Loucy (cell line): ENCODE measurements around the gene BOLA2B.
"Not testable (repeated sequence)": the region's sequence is repeated elsewhere in the genome, so short reads cannot be mapped to it uniquely, and the experiment has no call there.

Source experiments
- H2AFZ ChIP-seq: fragments of 200-600 bp; sonication (generic); 2 replicates; pipeline ENCODE4 v1.6.0; 2016; ENCODE audit warnings: antibody characterized with exemption, mild to moderate bottlenecking, low read length, moderate library complexity
- H3F3A ChIP-seq: fragments of 200-600 bp; 2 replicates; pipeline ENCODE4 v1.6.0; 2016; ENCODE audit warnings: antibody characterized with exemption, low read depth, mild to moderate bottlenecking
- H3K27me3 ChIP-seq: fragments of 200-600 bp; sonication (generic); 2 replicates; pipeline ENCODE4 v1.6.1; 2014; ENCODE audit warnings: low read length, mild to moderate bottlenecking; ENCODE audit not compliant: insufficient read depth, poor library complexity, severe bottlenecking
- H3K36me3 ChIP-seq: fragments of 200-600 bp; sonication (generic); 2 replicates; pipeline ENCODE4 v1.6.1; 2016; ENCODE audit warnings: low read length; ENCODE audit not compliant: insufficient read depth
- H3K4me1 ChIP-seq: fragments of 200-600 bp; sonication (generic); 2 replicates; pipeline ENCODE4 v1.5.1; 2014; ENCODE audit warnings: low read length, mild to moderate bottlenecking; ENCODE audit not compliant: insufficient read depth, poor library complexity, severe bottlenecking
- H3K4me2 ChIP-seq: fragments of 200-600 bp; sonication (generic); 2 replicates; pipeline ENCODE4 v1.6.0; 2014; ENCODE audit warnings: antibody characterized with exemption, low read length, low read depth, mild to moderate bottlenecking; ENCODE audit not compliant: poor library complexity, severe bottlenecking
- H3K4me3 ChIP-seq: fragments of 200-600 bp; sonication (generic); 2 replicates; pipeline ENCODE4 v1.5.1; 2014; ENCODE audit warnings: low read length, mild to moderate bottlenecking, mixed read lengths; ENCODE audit not compliant: poor library complexity, severe bottlenecking
- H3K79me2 ChIP-seq: fragments of 200-600 bp; sonication (generic); 2 replicates; pipeline ENCODE4 v1.6.1; 2014; ENCODE audit warnings: low read length; ENCODE audit not compliant: insufficient read depth
- H3K9ac ChIP-seq: fragments of 200-600 bp; sonication (generic); 2 replicates; pipeline ENCODE4 v1.6.0; 2014; ENCODE audit warnings: mild to moderate bottlenecking, low read depth, low read length, moderate library complexity; ENCODE audit not compliant: poor library complexity, severe bottlenecking
- H3K9me2 ChIP-seq: fragments of 200-600 bp; sonication (generic); replicated peaks from 2 replicates; pipeline ENCODE4 v1.6.1; 2016; ENCODE audit warnings: low read depth, low read length, mixed read lengths
- H3K9me3 ChIP-seq: fragments of 200-600 bp; sonication (generic); 2 replicates; pipeline ENCODE4 v1.6.1; 2014; ENCODE audit warnings: mild to moderate bottlenecking, antibody characterized with exemption, low read length, low read depth; ENCODE audit not compliant: insufficient read depth
- H4K20me1 ChIP-seq: fragments of 200-600 bp; sonication (generic); 2 replicates; pipeline ENCODE4 v1.6.0; 2014; ENCODE audit warnings: antibody characterized with exemption, low read length, mild to moderate bottlenecking; ENCODE audit not compliant: insufficient read depth, poor library complexity, severe bottlenecking

Gene BOLA2B

GRCh38 chr16:30193615-30194014 lies at the start of gene BOLA2B, which contains the start of gene SLX1A:
BOLA2B (minus strand) TSS chr16:30193666; CDS start chr16:30193595, 71 bp downstream.
SLX1A (plus strand) TSS chr16:30193875; CDS start chr16:30194085, 210 bp downstream.
- H3K9me2 ChIP-seq, H3K4me1 ChIP-seq, H3F3A ChIP-seq, H3K9ac ChIP-seq, H4K20me1 ChIP-seq, H3K27me3 ChIP-seq, H3K9me3 ChIP-seq, H3K36me3 ChIP-seq, H3K4me2 ChIP-seq, H2AFZ ChIP-seq, H3K79me2 ChIP-seq: not testable (repeated sequence)
- H3K4me3 ChIP-seq = peak within 1 kb of the TSS; percentile 65

GRCh38 chr16:30217082-30217481 lies 23.6 kb upstream of the BOLA2B start:
- not testable (repeated sequence) for H3K36me3 ChIP-seq, H3K9ac ChIP-seq, H3K27me3 ChIP-seq, H3K4me1 ChIP-seq, H3K9me2 ChIP-seq, H2AFZ ChIP-seq, H3K9me3 ChIP-seq, H3K79me2 ChIP-seq, H4K20me1 ChIP-seq, H3K4me2 ChIP-seq, H3K4me3 ChIP-seq, H3F3A ChIP-seq

- not testable (repeated sequence) for H3F3A ChIP-seq, H3K9me3 ChIP-seq, H2AFZ ChIP-seq, H3K36me3 ChIP-seq, H3K4me3 ChIP-seq, H3K9me2 ChIP-seq, H3K79me2 ChIP-seq, H3K27me3 ChIP-seq, H3K4me2 ChIP-seq, H4K20me1 ChIP-seq, H3K9ac ChIP-seq, H3K4me1 ChIP-seq
Observed at GRCh38 chr16:30211414-30211813, 17.9 kb upstream of the BOLA2B start.

DNA sequence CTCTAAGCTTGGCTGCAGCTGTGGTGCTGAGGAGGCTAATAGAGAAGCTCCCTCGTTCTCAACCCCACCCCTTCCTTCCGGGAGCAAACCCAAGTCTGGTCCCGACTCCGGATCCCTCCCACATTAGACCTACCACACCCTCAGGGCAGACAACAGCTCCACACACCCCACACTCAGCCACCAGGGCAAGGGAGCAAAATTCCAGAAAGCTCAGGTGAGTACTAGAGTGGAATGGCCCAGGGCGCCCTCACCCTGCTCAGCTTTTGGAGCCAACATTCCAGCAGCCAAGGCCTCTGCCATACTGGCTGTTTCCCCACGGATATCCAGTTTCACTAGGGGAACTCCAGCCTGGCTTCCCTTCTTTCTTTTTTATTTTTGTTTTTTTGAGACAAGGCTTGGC lies 15.6 kb upstream of the BOLA2B start:
- H3K9me2 ChIP-seq, H2AFZ ChIP-seq, H3K79me2 ChIP-seq, H3K4me3 ChIP-seq, H3F3A ChIP-seq, H3K4me2 ChIP-seq, H3K9me3 ChIP-seq, H3K27me3 ChIP-seq, H3K4me1 ChIP-seq, H3K36me3 ChIP-seq, H3K9ac ChIP-seq, H4K20me1 ChIP-seq: not testable (repeated sequence)

GRCh38 chr16:30207063-30207704 lies 13.7 kb upstream of the BOLA2B start:
- not testable (repeated sequence) for H3K9me2 ChIP-seq, H3K4me1 ChIP-seq, H3K9me3 ChIP-seq, H3K4me3 ChIP-seq, H3K4me2 ChIP-seq, H3K9ac ChIP-seq, H3K79me2 ChIP-seq, H2AFZ ChIP-seq, H3F3A ChIP-seq, H3K27me3 ChIP-seq, H3K36me3 ChIP-seq, H4K20me1 ChIP-seq

DNA sequence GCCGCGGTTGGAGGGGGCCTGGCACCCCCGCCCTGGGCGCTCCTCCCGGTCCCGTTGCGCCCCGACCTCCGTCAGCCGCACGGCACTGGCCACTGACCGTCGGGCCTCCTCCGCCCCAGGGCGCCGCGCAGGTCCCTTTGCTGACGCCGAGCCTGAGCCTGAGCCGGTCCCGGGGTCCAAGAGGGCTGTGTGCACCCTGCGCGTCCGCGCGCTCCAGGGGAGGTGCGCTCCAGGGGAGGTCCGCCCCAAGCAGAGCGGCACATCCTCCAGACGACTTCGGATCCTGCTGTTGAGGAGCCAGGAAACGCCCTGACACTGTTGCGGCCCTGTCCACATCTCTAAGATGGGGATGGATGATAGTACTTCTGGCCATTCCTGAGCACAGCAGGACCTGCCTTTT lies 12.8 kb upstream of the BOLA2B start:
- H3K27me3 ChIP-seq, H3K9me3 ChIP-seq, H3K4me1 ChIP-seq, H3F3A ChIP-seq, H3K79me2 ChIP-seq, H4K20me1 ChIP-seq, H2AFZ ChIP-seq, H3K9ac ChIP-seq, H3K9me2 ChIP-seq, H3K36me3 ChIP-seq, H3K4me3 ChIP-seq, H3K4me2 ChIP-seq: not testable (repeated sequence)

- H3K4me2 ChIP-seq, H3K9me3 ChIP-seq, H3K4me1 ChIP-seq, H3K27me3 ChIP-seq, H3K79me2 ChIP-seq, H3F3A ChIP-seq, H2AFZ ChIP-seq, H3K9me2 ChIP-seq, H3K4me3 ChIP-seq, H4K20me1 ChIP-seq, H3K36me3 ChIP-seq, H3K9ac ChIP-seq: not testable (repeated sequence)
Observed at GRCh38 chr16:30205541-30206236, 12.2 kb upstream of the BOLA2B start.
